ENCODE results near the gene PDILT.

PDILT gene

GRCh38 chr16:20395946-20396345 is 8.6 kb downstream of the PDILT start:
- H3K4me3 ChIP-seq (ENCODE audit: low read depth, low read length) = no peak overlapping the region
- TF ChIP-seq, protein P1, sequence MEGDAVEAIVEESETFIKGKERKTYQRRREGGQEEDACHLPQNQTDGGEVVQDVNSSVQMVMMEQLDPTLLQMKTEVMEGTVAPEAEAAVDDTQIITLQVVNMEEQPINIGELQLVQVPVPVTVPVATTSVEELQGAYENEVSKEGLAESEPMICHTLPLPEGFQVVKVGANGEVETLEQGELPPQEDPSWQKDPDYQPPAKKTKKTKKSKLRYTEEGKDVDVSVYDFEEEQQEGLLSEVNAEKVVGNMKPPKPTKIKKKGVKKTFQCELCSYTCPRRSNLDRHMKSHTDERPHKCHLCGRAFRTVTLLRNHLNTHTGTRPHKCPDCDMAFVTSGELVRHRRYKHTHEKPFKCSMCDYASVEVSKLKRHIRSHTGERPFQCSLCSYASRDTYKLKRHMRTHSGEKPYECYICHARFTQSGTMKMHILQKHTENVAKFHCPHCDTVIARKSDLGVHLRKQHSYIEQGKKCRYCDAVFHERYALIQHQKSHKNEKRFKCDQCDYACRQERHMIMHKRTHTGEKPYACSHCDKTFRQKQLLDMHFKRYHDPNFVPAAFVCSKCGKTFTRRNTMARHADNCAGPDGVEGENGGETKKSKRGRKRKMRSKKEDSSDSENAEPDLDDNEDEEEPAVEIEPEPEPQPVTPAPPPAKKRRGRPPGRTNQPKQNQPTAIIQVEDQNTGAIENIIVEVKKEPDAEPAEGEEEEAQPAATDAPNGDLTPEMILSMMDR (IDR thresholded peaks at IDR 0.05; ENCODE audit: low read depth, low read length, missing control alignments) = no peak
- no peak overlapping the region for H3K27ac ChIP-seq
- in situ Hi-C loops (cut with HindIII; ENCODE audit: low pct_ligation_motif_present, low sequenced_read_pairs) = loop anchor here (25.0 kb wide), 1 partner anchor 484 kb away; no protein-coding TSS in a partner anchor
- H3K36me3 ChIP-seq (replicated peaks) = no peaks in the 10 kb centered on the region
- no peaks in the 10 kb centered on the region for H3K27me3 ChIP-seq (replicated peaks)
- DNase-seq = no peak

GRCh38 chr16:20393801-20394577 is 10.5 kb downstream of the PDILT start:
- no peak for DNase-seq
- no peaks in the 10 kb centered on the region for H3K27me3 ChIP-seq (replicated peaks)
- no peak overlapping the region for H3K4me3 ChIP-seq (ENCODE audit: low read depth, low read length)
- TF ChIP-seq, protein P1 (IDR thresholded peaks at IDR 0.05; ENCODE audit: low read depth, low read length, missing control alignments) = no peak
- H3K27ac ChIP-seq = no peak overlapping the region
- H3K36me3 ChIP-seq (replicated peaks) = no peaks in the 10 kb centered on the region
- in situ Hi-C loops (cut with HindIII; ENCODE audit: low pct_ligation_motif_present, low sequenced_read_pairs) = loop anchor here (25.0 kb wide), 1 partner anchor 482 kb away; no protein-coding TSS in a partner anchor

- in situ Hi-C loops (cut with HindIII; ENCODE audit: low pct_ligation_motif_present, low sequenced_read_pairs) = loop anchor here (25.0 kb wide), 1 partner anchor 479 kb away; no protein-coding TSS in a partner anchor
- H3K27ac ChIP-seq = no peak overlapping the region
- H3K27me3 ChIP-seq (replicated peaks) = no peaks in the 10 kb centered on the region
- no peaks in the 10 kb centered on the region for H3K36me3 ChIP-seq (replicated peaks)
- TF ChIP-seq, protein P1 (IDR thresholded peaks at IDR 0.05; ENCODE audit: low read depth, low read length, missing control alignments) = no peak
- no peak overlapping the region for H3K4me3 ChIP-seq (ENCODE audit: low read depth, low read length)
- no peak for DNase-seq
These were observed 13.5 kb downstream of the PDILT start for GRCh38 chr16:20391045-20391444.

- no peak for DNase-seq
- Histone ChIP-seq H3K27ac (no peak overlapping the region), H3K36me3 (replicated peaks) (no peaks in the 10 kb centered on the region), H3K4me3 (ENCODE audit: low read depth, low read length) (no peak overlapping the region), H3K27me3 (replicated peaks) (no peaks in the 10 kb centered on the region)
- in situ Hi-C loops (cut with HindIII; ENCODE audit: low pct_ligation_motif_present, low sequenced_read_pairs) = loop anchor here (25.0 kb wide), 1 partner anchor 477 kb away; no protein-coding TSS in a partner anchor
- TF ChIP-seq, protein P1 (IDR thresholded peaks at IDR 0.05; ENCODE audit: low read depth, low read length, missing control alignments) = no peak
These were observed 15.7 kb downstream of the PDILT start for GRCh38 chr16:20388854-20389253.

DNA sequence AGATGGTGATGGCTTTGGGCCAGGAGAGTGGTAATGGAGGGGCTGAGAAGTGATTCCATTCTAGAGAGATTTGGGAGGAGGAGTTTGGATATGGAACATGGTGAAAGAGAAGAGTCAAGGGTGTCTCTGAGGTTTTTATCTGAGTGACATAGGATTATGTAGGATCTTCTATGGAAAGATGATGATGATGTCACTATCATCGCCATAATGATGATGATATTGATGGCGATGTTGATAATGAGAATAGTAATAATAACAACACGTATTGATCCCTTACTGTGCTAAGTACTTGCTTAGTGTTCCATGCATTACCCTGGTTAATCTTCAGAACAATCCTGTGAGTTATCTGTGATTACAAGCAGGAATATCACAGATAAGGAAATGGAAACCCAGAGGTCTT is 16.6 kb downstream of the PDILT start:
- H3K4me3 ChIP-seq (ENCODE audit: low read depth, low read length) = no peak overlapping the region
- no peak overlapping the region for H3K27ac ChIP-seq
- in situ Hi-C loops (cut with HindIII; ENCODE audit: low pct_ligation_motif_present, low sequenced_read_pairs) = loop anchor here (25.0 kb wide), 1 partner anchor 476 kb away; no protein-coding TSS in a partner anchor
- no peaks in the 10 kb centered on the region for H3K27me3 ChIP-seq (replicated peaks)
- TF ChIP-seq, protein P1 (IDR thresholded peaks at IDR 0.05; ENCODE audit: low read depth, low read length, missing control alignments) = no peak
- no peaks in the 10 kb centered on the region for H3K36me3 ChIP-seq (replicated peaks)
- DNase-seq = no peak
